ENCODE results near the gene LRCH3. TPM values are rescaled to one million over a fixed set of nuclear protein-coding genes. Genes with fewer than 3 reads are reported as not detected.

Gene LRCH3
- 10 to 100 TPM; 41.6 to 61.0 (median 49.8) TPM for total RNA-seq

GRCh38 chr3:197791113-197791891 lies at the start of gene LRCH3:
LRCH3 (plus strand) TSS chr3:197791254; CDS start chr3:197791279, 25 bp downstream.
- peak; percentile 53 to 72 for DNase-seq (ENCODE audit: low spot score in 2 of 2)
- intact Hi-C loops (cut with DNase I; ENCODE audit: low total_unique reads) = no loop called here
- H3K36me3 ChIP-seq = no peaks in the 10 kb centered on the region

DNA sequence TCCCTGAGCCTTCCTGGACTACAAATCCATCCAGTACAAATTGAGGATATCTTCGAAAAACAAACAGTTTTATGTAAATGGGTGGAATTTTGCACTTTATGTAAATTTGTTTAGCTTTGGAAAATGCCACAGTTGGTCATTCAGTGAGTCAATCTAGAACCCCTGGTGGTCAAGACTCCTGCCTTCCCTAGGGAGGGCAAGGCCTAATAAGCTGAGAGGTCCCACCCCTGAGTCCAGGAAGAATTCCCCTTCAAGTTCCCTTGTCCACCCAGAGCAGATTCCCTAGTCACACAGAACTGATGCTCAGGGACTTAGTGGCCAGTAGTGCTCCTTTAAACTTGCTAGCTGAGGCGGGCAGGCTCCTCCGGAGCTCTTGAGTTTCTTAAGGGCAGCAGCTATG lies 48.3 kb upstream of the LRCH3 start:
- Histone ChIP-seq H3K4me3 (no peak overlapping the region), H3K4me1 (peaks cover 0 to 4% of the 10 kb centered on the region in 2 donors), H3K9me3 (no peaks in the 10 kb centered on the region), H3K36me3 (no peaks in the 10 kb centered on the region), H3K27ac (no peak overlapping the region), H3K27me3 (no peaks in the 10 kb centered on the region)
- no peak for TF ChIP-seq POLR2A (IDR thresholded peaks at IDR 0.05)
- TF ChIP-seq, protein P1, sequence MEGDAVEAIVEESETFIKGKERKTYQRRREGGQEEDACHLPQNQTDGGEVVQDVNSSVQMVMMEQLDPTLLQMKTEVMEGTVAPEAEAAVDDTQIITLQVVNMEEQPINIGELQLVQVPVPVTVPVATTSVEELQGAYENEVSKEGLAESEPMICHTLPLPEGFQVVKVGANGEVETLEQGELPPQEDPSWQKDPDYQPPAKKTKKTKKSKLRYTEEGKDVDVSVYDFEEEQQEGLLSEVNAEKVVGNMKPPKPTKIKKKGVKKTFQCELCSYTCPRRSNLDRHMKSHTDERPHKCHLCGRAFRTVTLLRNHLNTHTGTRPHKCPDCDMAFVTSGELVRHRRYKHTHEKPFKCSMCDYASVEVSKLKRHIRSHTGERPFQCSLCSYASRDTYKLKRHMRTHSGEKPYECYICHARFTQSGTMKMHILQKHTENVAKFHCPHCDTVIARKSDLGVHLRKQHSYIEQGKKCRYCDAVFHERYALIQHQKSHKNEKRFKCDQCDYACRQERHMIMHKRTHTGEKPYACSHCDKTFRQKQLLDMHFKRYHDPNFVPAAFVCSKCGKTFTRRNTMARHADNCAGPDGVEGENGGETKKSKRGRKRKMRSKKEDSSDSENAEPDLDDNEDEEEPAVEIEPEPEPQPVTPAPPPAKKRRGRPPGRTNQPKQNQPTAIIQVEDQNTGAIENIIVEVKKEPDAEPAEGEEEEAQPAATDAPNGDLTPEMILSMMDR (IDR thresholded peaks at IDR 0.05) = no peak
- no peak for TF ChIP-seq POLR2AphosphoS5 (IDR thresholded peaks at IDR 0.05)
- no peak for DNase-seq (ENCODE audit: low spot score in 2 of 2)
- intact Hi-C loops (cut with DNase I; ENCODE audit: low total_unique reads) = no loop called here

More at GRCh38 chr3:197791113-197791891, at the start of gene LRCH3:
- peak within 1 kb of the TSS; percentile 79 to 98 (median 97) for H3K4me3 ChIP-seq
- H3K9me3 ChIP-seq = no peaks in the 10 kb centered on the region
- no peaks in the 10 kb centered on the region for H3K4me1 ChIP-seq
- TF ChIP-seq, protein P1 (IDR thresholded peaks at IDR 0.05) = no peak
- TF ChIP-seq POLR2AphosphoS5 (IDR thresholded peaks at IDR 0.05) = peak; percentile 69 to 89 (median 88)
- TF ChIP-seq POLR2A (IDR thresholded peaks at IDR 0.05) = peak; percentile 72
- H3K27me3 ChIP-seq = no peaks in the 10 kb centered on the region
- peak within 1 kb of the TSS; percentile 98 for H3K27ac ChIP-seq

DNA sequence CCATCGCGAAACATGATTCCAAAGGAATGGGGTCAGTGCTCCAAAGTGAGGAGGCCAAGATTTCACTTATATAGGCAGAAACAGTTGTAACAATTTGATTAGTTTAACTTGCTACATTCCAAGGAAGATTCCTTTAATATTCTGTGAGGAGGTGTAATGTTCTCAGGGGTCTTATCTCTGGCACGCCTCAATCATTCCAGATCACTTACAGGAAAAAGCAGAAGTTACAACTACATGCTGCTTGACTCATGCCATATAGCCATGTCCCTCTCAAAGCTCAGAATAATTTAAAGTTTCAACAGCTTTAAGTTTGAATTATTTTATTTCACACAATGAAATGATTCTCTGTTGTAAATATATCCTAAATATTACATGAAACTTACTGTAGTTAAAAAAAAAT lies 44.8 kb upstream of the LRCH3 start:
- intact Hi-C loops (cut with DNase I; ENCODE audit: low total_unique reads) = no loop called here
- no peak overlapping the region for H3K4me3 ChIP-seq
- TF ChIP-seq, protein P1 (IDR thresholded peaks at IDR 0.05) = no peak
- TF ChIP-seq POLR2AphosphoS5 (IDR thresholded peaks at IDR 0.05) (no peak), POLR2A (IDR thresholded peaks at IDR 0.05) (no peak)
- no peaks in the 10 kb centered on the region for H3K4me1 ChIP-seq
- H3K27ac ChIP-seq = no peak overlapping the region
- no peaks in the 10 kb centered on the region for H3K36me3 ChIP-seq
- no peaks in the 10 kb centered on the region for H3K27me3 ChIP-seq
- H3K9me3 ChIP-seq = no peaks in the 10 kb centered on the region
- DNase-seq (ENCODE audit: low spot score in 2 of 2) = no peak

DNA sequence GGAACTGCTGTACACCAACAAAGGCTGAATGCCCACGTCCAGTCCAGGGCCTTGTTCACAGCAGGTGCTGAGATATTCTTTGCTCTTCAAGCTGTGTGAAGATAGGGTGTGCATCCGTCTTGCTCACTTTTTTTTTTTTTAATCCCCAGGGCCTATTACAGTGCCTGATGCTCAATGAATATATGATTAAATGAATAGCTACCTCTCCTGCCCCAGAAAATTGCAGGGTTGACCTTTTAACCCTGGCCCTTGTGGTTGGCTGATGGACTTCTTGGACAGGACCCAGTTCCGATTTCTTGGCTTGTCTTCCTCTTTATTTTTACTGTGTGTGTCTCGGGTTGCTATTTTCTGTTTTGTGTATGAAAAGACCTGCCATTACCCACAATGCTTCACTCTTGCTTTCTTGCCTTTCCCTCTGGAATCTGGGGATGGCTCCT lies 44.2 kb upstream of the LRCH3 start:
- Histone ChIP-seq H3K36me3 (no peaks in the 10 kb centered on the region), H3K27me3 (no peaks in the 10 kb centered on the region), H3K27ac (no peak overlapping the region), H3K9me3 (no peaks in the 10 kb centered on the region), H3K4me3 (no peak overlapping the region), H3K4me1 (no peaks in the 10 kb centered on the region)
- TF ChIP-seq, protein P1 (IDR thresholded peaks at IDR 0.05) = no peak
- DNase-seq (ENCODE audit: low spot score in 2 of 2) = no peak
- intact Hi-C loops (cut with DNase I; ENCODE audit: low total_unique reads) = no loop called here

- H3K4me3 ChIP-seq = peak overlapping the region; percentile 93 to 96 (median 95)
- no peaks in the 10 kb centered on the region for H3K36me3 ChIP-seq
- no peaks in the 10 kb centered on the region for H3K9me3 ChIP-seq
- TF ChIP-seq, protein P1 (IDR thresholded peaks at IDR 0.05) = no peak
- TF ChIP-seq POLR2A (IDR thresholded peaks at IDR 0.05) (no peak), POLR2AphosphoS5 (IDR thresholded peaks at IDR 0.05) (no peak)
- no peak for DNase-seq (ENCODE audit: low spot score in 2 of 2)
- peak overlapping the region; percentile 96 to 97 for H3K27ac ChIP-seq
- intact Hi-C loops (cut with DNase I; ENCODE audit: low total_unique reads) = no loop called here
- H3K4me1 ChIP-seq = peaks cover 0 to 7% of the 10 kb centered on the region in 2 donors
- H3K27me3 ChIP-seq = no peaks in the 10 kb centered on the region
Observed at GRCh38 chr3:197748597-197749314, 42.3 kb upstream of the LRCH3 start.
